Stimulated activated CD4-positive, alpha-beta T cell treated with anti-CD3 and anti-CD28 coated beads, Interleukin-2, amount 100 ng/mL, for 4 hours (primary cell): ENCODE results near the gene SAPCD2.
A peak's percentile ranks its signal among the peaks of the same experiment; 100 is the strongest.

Experiments used
- DNase-seq: peaks from one replicate; pipeline ENCODE4 v3.0.0-alpha.2; 2020; ENCODE audit warnings: low read depth

SAPCD2 gene

GRCh38 chr9:137107312-137107921 lies 37.1 kb upstream of the SAPCD2 start:
- no peak for DNase-seq

- no peak for DNase-seq
Observed at GRCh38 chr9:137106662-137107250, 36.4 kb upstream of the SAPCD2 start.

- no peak for DNase-seq
Observed at GRCh38 chr9:137105814-137106661, 35.7 kb upstream of the SAPCD2 start.

- no peak for DNase-seq
Observed at GRCh38 chr9:137103206-137103999, 33.0 kb upstream of the SAPCD2 start.

- DNase-seq = no peak
Observed at GRCh38 chr9:137099231-137099630, 28.9 kb upstream of the SAPCD2 start.

- DNase-seq = no peak
Observed at GRCh38 chr9:137097761-137098462, 27.6 kb upstream of the SAPCD2 start.

GRCh38 chr9:137096785-137097546 lies 26.6 kb upstream of the SAPCD2 start:
- no peak for DNase-seq

- DNase-seq = peak; percentile 77
Observed at GRCh38 chr9:137095664-137096517, 25.5 kb upstream of the SAPCD2 start.

GRCh38 chr9:137089232-137089947 lies 19.0 kb upstream of the SAPCD2 start:
- no peak for DNase-seq

- DNase-seq = no peak
Observed at GRCh38 chr9:137088121-137088520, 17.8 kb upstream of the SAPCD2 start.

GRCh38 chr9:137087409-137087925 lies 17.1 kb upstream of the SAPCD2 start:
- DNase-seq = no peak

- DNase-seq = peak; percentile 100
Observed at GRCh38 chr9:137086531-137087408, 16.4 kb upstream of the SAPCD2 start, which contains the start of gene MAN1B1. TSS of gene MAN1B1 (plus strand) at chr9:137086985. CDS start at chr9:137087000, 15 bp downstream.

- DNase-seq = no peak
Observed at GRCh38 chr9:137085920-137086530, 15.7 kb upstream of the SAPCD2 start.

GRCh38 chr9:137084526-137084925 lies 14.2 kb upstream of the SAPCD2 start:
- DNase-seq = no peak

- DNase-seq = no peak
Observed at GRCh38 chr9:137083394-137084004, 13.1 kb upstream of the SAPCD2 start.

- DNase-seq = no peak
Observed at GRCh38 chr9:137082925-137083290, 12.6 kb upstream of the SAPCD2 start.
